Left ventricle myocardium inferior (tissue), 1 donor: ENCODE measurements around the gene SP6. TPM values are rescaled to one million over a fixed set of nuclear protein-coding genes. Genes with fewer than 3 reads are reported as not detected.

ENCODE experiments used
- DNase-seq: peaks from one replicate; pipeline ENCODE4 v3.0.0-alpha.2; 2020
- H3K27ac ChIP-seq: fragments of 200-600 bp; replicated peaks from 2 replicates; pipeline ENCODE4 v1.8.0; 2021
- H3K27me3 ChIP-seq: fragments of 200-600 bp; 2 replicates; pipeline ENCODE4 v1.8.0; 2021; ENCODE audit warnings: low read depth
- H3K36me3 ChIP-seq: fragments of 200-600 bp; 2 replicates; pipeline ENCODE4 v1.8.0; 2021
- H3K4me1 ChIP-seq: fragments of 200-600 bp; 2 replicates; pipeline ENCODE4 v1.8.0; 2021
- H3K4me3 ChIP-seq: fragments of 200-600 bp; 2 replicates; pipeline ENCODE4 v1.8.0; 2021; ENCODE audit warnings: mild to moderate bottlenecking, moderate library complexity
- H3K9me3 ChIP-seq: fragments of 200-600 bp; replicated peaks from 2 replicates; pipeline ENCODE4 v1.8.0; 2021
- CTCF ChIP-seq: fragments of 200-600 bp; IDR thresholded peaks from 2 replicates; pipeline ENCODE4 v1.8.0; 2021; ENCODE audit warnings: antibody characterized with exemption, mild to moderate bottlenecking, borderline replicate concordance
- intact Hi-C: fragments of 100-400 bp; cut with micrococcal nuclease; formaldehyde crosslinking; loops from one replicate; pipeline ENCODE4 v1.11.0; 2022
- total RNA-seq: library from RNA; stranded (reverse); fragmentation: NEBNext Ultra II Directional; extraction: Animal tissue kit (Norgen Biotek cat#: 25700); gene quantifications from one replicate; pipeline ENCODE4 v1.2.1, GENCODE V29; 2021
- donor health status: DM: no; HTN: yes; CAD: no; lungs with severe emphysema.

Gene SP6
- total RNA-seq, 1 donor from 2014 or later = 0.16 TPM

GRCh38 chr17:47871048-47871447 lies 20.1 kb upstream of the SP6 start:
- Histone ChIP-seq H3K27me3 (peaks cover 99% of the 10 kb centered on the region), H3K36me3 (no peaks in the 10 kb centered on the region), H3K27ac (no peak overlapping the region), H3K9me3 (no peaks in the 10 kb centered on the region), H3K4me1 (no peaks in the 10 kb centered on the region), H3K4me3 (no peak overlapping the region)
- no peak for DNase-seq
- TF ChIP-seq CTCF = no peak
- intact Hi-C loops = no loop called here

- DNase-seq = no peak
- Histone ChIP-seq H3K27ac (no peak overlapping the region), H3K4me3 (no peak overlapping the region), H3K4me1 (no peaks in the 10 kb centered on the region), H3K9me3 (no peaks in the 10 kb centered on the region), H3K36me3 (no peaks in the 10 kb centered on the region), H3K27me3 (peaks cover 97% of the 10 kb centered on the region)
- intact Hi-C loops = no loop called here
- no peak for TF ChIP-seq CTCF
These were observed 19.1 kb upstream of the SP6 start for GRCh38 chr17:47870056-47870455.

- H3K4me3 ChIP-seq = no peak overlapping the region
- intact Hi-C loops = no loop called here
- no peak overlapping the region for H3K27ac ChIP-seq
- H3K9me3 ChIP-seq = no peaks in the 10 kb centered on the region
- no peaks in the 10 kb centered on the region for H3K4me1 ChIP-seq
- TF ChIP-seq CTCF = no peak
- H3K27me3 ChIP-seq = peaks cover 96% of the 10 kb centered on the region
- no peaks in the 10 kb centered on the region for H3K36me3 ChIP-seq
- no peak for DNase-seq
These were observed 18.2 kb upstream of the SP6 start for GRCh38 chr17:47869114-47869513.

- Histone ChIP-seq H3K36me3 (no peaks in the 10 kb centered on the region), H3K9me3 (no peaks in the 10 kb centered on the region), H3K4me3 (no peak overlapping the region), H3K27me3 (peaks cover 86% of the 10 kb centered on the region), H3K4me1 (no peaks in the 10 kb centered on the region), H3K27ac (no peak overlapping the region)
- intact Hi-C loops = no loop called here
- TF ChIP-seq CTCF = no peak
- no peak for DNase-seq
These were observed 17.0 kb upstream of the SP6 start for GRCh38 chr17:47867813-47868533.

DNA sequence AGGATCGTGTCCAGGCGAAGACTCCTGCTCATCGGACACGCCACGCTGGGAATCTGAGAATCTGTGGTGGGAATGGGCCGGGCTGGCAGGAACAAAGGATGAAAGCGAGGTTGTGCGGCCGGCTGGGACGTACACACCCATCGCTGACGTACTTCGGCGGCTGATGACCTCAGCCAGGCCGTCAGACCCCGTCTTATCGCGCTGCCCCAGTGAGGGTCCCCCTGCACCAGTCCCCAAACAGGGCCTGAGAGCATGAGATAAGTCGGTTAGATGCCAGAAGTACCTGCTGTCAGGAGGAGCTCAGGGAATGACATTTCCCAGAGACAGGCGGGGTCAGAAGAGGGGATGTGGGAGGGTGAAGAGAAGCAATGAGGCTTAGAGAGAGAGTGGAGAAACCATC lies 16.0 kb upstream of the SP6 start:
- no peak overlapping the region for H3K4me3 ChIP-seq
- H3K36me3 ChIP-seq = no peaks in the 10 kb centered on the region
- no peak overlapping the region for H3K27ac ChIP-seq
- no peaks in the 10 kb centered on the region for H3K9me3 ChIP-seq
- no peak for DNase-seq
- intact Hi-C loops = no loop called here
- H3K27me3 ChIP-seq = peaks cover 78% of the 10 kb centered on the region
- no peaks in the 10 kb centered on the region for H3K4me1 ChIP-seq
- no peak for TF ChIP-seq CTCF
